Kidney epithelial cell (primary cell): ENCODE measurements around the gene SLC26A5. TPM values are rescaled to one million over a fixed set of nuclear protein-coding genes. Genes with fewer than 3 reads are reported as not detected.

ENCODE experiments used
- DNase-seq: peaks from one replicate; pipeline ENCODE4 v3.0.0-alpha.2; 2010; ENCODE audit warnings: low read depth
- H3K27me3 ChIP-seq: 2 replicates; pipeline ENCODE4 v1.6.0; 2011; ENCODE audit warnings: low read length; ENCODE audit not compliant: control insufficient read depth, insufficient read depth
- H3K36me3 ChIP-seq: 2 replicates; pipeline ENCODE4 v1.5.1; 2011; ENCODE audit warnings: low read length; ENCODE audit not compliant: control insufficient read depth, insufficient read depth
- H3K4me3 ChIP-seq: 2 replicates; pipeline ENCODE4 v1.5.1; 2011; ENCODE audit warnings: low read depth, mild to moderate bottlenecking, control low read depth, low read length
- total RNA-seq: library from RNA; depleted of rRNA; stranded (reverse); fragments of >200 nt; gene quantifications from 2 replicates; pipeline ENCODE4 v1.2.3, GENCODE V29; 2015
- TF ChIP-seq, protein P1 (sequence below): IDR thresholded peaks from 2 replicates; pipeline ENCODE4 v1.5.1; 2011; ENCODE audit warnings: mild to moderate bottlenecking, moderate library complexity, low read length, control low read depth, inconsistent platforms; ENCODE audit not compliant: insufficient read depth, poor library complexity, severe bottlenecking

Gene SLC26A5
- total RNA-seq, 1 donor from 2014 or later = not detected

- no peak for DNase-seq
- Histone ChIP-seq H3K27me3 (no peaks in the 10 kb centered on the region), H3K4me3 (no peak overlapping the region), H3K36me3 (no peaks in the 10 kb centered on the region)
- TF ChIP-seq, protein P1, sequence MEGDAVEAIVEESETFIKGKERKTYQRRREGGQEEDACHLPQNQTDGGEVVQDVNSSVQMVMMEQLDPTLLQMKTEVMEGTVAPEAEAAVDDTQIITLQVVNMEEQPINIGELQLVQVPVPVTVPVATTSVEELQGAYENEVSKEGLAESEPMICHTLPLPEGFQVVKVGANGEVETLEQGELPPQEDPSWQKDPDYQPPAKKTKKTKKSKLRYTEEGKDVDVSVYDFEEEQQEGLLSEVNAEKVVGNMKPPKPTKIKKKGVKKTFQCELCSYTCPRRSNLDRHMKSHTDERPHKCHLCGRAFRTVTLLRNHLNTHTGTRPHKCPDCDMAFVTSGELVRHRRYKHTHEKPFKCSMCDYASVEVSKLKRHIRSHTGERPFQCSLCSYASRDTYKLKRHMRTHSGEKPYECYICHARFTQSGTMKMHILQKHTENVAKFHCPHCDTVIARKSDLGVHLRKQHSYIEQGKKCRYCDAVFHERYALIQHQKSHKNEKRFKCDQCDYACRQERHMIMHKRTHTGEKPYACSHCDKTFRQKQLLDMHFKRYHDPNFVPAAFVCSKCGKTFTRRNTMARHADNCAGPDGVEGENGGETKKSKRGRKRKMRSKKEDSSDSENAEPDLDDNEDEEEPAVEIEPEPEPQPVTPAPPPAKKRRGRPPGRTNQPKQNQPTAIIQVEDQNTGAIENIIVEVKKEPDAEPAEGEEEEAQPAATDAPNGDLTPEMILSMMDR = no peak
Measured at GRCh38 chr7:103387242-103387641, 58.8 kb downstream of the SLC26A5 start.

- Histone ChIP-seq H3K36me3 (no peaks in the 10 kb centered on the region), H3K27me3 (no peaks in the 10 kb centered on the region), H3K4me3 (no peak overlapping the region)
- DNase-seq = no peak
- TF ChIP-seq, protein P1 = no peak
Measured at GRCh38 chr7:103382032-103382402, 64.0 kb downstream of the SLC26A5 start.

- TF ChIP-seq, protein P1 = no peak
- Histone ChIP-seq H3K4me3 (no peak overlapping the region), H3K27me3 (no peaks in the 10 kb centered on the region), H3K36me3 (no peaks in the 10 kb centered on the region)
- DNase-seq = no peak
Measured at GRCh38 chr7:103381280-103382031, 64.6 kb downstream of the SLC26A5 start.

- Histone ChIP-seq H3K4me3 (no peak overlapping the region), H3K27me3 (no peaks in the 10 kb centered on the region), H3K36me3 (no peaks in the 10 kb centered on the region)
- TF ChIP-seq, protein P1 = no peak
- no peak for DNase-seq
Measured at GRCh38 chr7:103380395-103381191, 65.4 kb downstream of the SLC26A5 start.

- no peaks in the 10 kb centered on the region for H3K27me3 ChIP-seq
- H3K36me3 ChIP-seq = no peaks in the 10 kb centered on the region
- TF ChIP-seq, protein P1 = no peak
- no peak overlapping the region for H3K4me3 ChIP-seq
- DNase-seq = no peak
Measured at GRCh38 chr7:103379270-103379975, 66.6 kb downstream of the SLC26A5 start.
